HepG2 (cell line): ENCODE data around the gene LMNA. TPM values are rescaled to one million over a fixed set of nuclear protein-coding genes. Genes with fewer than 3 reads are reported as not detected.

Experiments
- ARID2 ChIP-seq: sonication (generic); formaldehyde crosslinking; IDR thresholded peaks from 2 replicates; pipeline ENCODE4 v1.8.1; 2022; ENCODE audit warnings: mild to moderate bottlenecking, missing genetic modification reagents, borderline replicate concordance
- BCL6 ChIP-seq: IDR thresholded peaks from 2 replicates; pipeline ENCODE4 v1.6.1; 2016; ENCODE audit warnings: missing genetic modification reagents, missing compliant biosample characterization
- CHD2 ChIP-seq: IDR thresholded peaks from 2 replicates; pipeline ENCODE4 v1.6.1; 2011; ENCODE audit warnings: low read depth, low read length, improper control_type of control experiment
- FLYWCH1 ChIP-seq: sonication (generic); formaldehyde crosslinking; IDR thresholded peaks from 2 replicates; pipeline ENCODE4 v1.8.1; 2023; ENCODE audit warnings: mild to moderate bottlenecking, missing genetic modification reagents
- MYC ChIP-seq: sonication (generic); formaldehyde crosslinking; IDR thresholded peaks from 2 replicates; pipeline ENCODE4 v1.9.0; 2021; ENCODE audit warnings: missing genetic modification reagents, borderline replicate concordance
- PHB2 ChIP-seq: fragments of 450-650 bp; IDR thresholded peaks from 2 replicates; pipeline ENCODE4 v1.6.1; 2018; ENCODE audit not compliant: partially characterized antibody
- PITX1 ChIP-seq: sonication (generic); formaldehyde crosslinking; IDR thresholded peaks from 2 replicates; pipeline ENCODE4 v1.5.1; 2020; ENCODE audit warnings: mild to moderate bottlenecking, missing genetic modification reagents
- ZFP36L1 ChIP-seq: sonication (generic); formaldehyde crosslinking; IDR thresholded peaks from 2 replicates; pipeline ENCODE4 v1.8.0; 2022; ENCODE audit warnings: mild to moderate bottlenecking, missing genetic modification reagents, moderate library complexity
- ZNF292 ChIP-seq: sonication (generic); formaldehyde crosslinking; IDR thresholded peaks from 2 replicates; pipeline ENCODE4 v1.8.1; 2022; ENCODE audit warnings: mild to moderate bottlenecking, low read depth, missing genetic modification reagents, borderline replicate concordance
- ZNF33B ChIP-seq: sonication (generic); formaldehyde crosslinking; IDR thresholded peaks from 2 replicates; pipeline ENCODE4 v1.5.1; 2020; ENCODE audit warnings: mild to moderate bottlenecking, missing genetic modification reagents
- ZNF790 ChIP-seq: sonication (generic); formaldehyde crosslinking; IDR thresholded peaks from 2 replicates; pipeline ENCODE4 v1.8.0; 2022; ENCODE audit warnings: missing genetic modification reagents, mild to moderate bottlenecking, borderline replicate concordance
- polyA plus RNA-seq, 8 experiments: library from polyadenylated mRNA; depleted of rRNA in 3 of 8; stranded (reverse) in 7 of 8; unstranded in 1 of 8; fragments of >200 nt; fragmentation: Illumina TruSeq in 4 of 8; extraction: Trizol in 4 of 8; gene quantifications; 2 replicates each; pipeline versions ENCODE4 v1.2.1 to v1.2.3, GENCODE V29; 2011 to 2016; ENCODE audit warnings: low read depth in 4 of 8, missing spikeins in 1 of 8, mixed read lengths in 1 of 8; ENCODE audit not compliant: insufficient read depth in 1 of 8
- total RNA-seq, 5 experiments: library from RNA; depleted of rRNA; stranded (reverse); fragments of >200 nt; fragmentation: Illumina TruSeq; extraction: Trizol; gene quantifications; 2 replicates each; pipeline ENCODE4 v1.2.3, GENCODE V29; 2016; ENCODE audit warnings: low read depth in 1 of 5
- TF ChIP-seq, protein P1 (sequence below): IDR thresholded peaks from 2 replicates; pipeline ENCODE4 v1.6.1; 2016; ENCODE audit warnings: mild to moderate bottlenecking, missing biosample characterization, missing genetic modification reagents
- TF ChIP-seq, protein P2 (sequence below): sonication (generic); formaldehyde crosslinking; IDR thresholded peaks from 2 replicates; pipeline ENCODE4 v1.5.0; 2020; ENCODE audit warnings: mild to moderate bottlenecking, missing genetic modification reagents
- TF ChIP-seq, protein P3 (sequence below): sonication (generic); formaldehyde crosslinking; conservative IDR thresholded peaks from 2 replicates; pipeline ENCODE4 v1.8.0; 2022; ENCODE audit warnings: missing genetic modification reagents
- TF ChIP-seq, protein P4 (sequence below): sonication (generic); formaldehyde crosslinking; IDR thresholded peaks from 2 replicates; pipeline ENCODE4 v1.5.1; 2020; ENCODE audit warnings: missing genetic modification reagents, mild to moderate bottlenecking, borderline replicate concordance
- TF ChIP-seq, protein P5 (sequence below): sonication (generic); formaldehyde crosslinking; IDR thresholded peaks from 2 replicates; pipeline ENCODE4 v1.4.0; 2020; ENCODE audit warnings: missing genetic modification reagents

The LMNA gene
- total and polyA plus RNA-seq, 2 of the 13 experiments (the other 11 are each of a cell fraction or from before 2014, with no cell fraction given), result 107 to 225 TPM

DNA sequence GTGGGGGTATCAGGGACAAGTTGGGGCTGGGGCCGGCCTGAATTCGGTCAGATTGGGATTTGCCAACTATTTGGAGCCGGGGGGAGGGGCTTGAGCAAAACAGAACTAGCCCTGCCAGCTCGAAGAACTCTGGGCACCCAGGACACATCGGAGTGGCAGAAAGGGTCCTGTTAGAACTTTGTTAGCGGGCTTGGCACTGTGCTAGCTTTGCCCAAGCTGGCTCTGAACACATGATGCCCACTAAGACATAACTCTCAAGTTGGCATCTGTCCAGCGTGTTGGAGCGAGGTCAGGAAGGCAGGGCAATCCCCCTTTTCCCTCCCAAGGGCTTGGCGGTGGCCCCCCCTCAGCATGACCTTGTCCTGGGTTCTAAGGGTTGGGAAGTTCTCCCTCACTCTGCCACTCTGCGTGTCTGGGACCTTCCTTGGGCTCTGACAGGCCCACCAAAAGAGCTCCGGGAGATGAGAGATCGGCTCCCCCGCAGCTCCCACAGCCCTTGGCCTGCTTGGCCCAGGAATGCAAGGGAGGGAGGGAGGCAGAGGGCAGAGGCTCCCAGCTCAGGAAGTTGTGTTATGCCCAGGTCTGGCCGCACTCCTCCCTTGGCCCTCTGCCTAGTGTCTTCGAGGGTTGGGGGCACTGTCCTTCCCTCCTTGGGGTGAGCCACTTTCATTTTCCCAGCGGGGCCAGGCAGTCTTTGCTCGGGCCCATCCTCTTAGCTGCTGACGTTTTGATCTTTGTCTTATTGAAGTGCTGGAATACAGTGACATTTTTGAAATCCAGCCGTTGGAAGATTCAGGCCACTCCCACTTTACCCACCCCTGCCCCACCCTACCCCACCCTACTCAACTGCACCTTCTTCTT is 1.2 kb downstream of the LMNA start (continued):
- TF ChIP-seq, protein P1, sequence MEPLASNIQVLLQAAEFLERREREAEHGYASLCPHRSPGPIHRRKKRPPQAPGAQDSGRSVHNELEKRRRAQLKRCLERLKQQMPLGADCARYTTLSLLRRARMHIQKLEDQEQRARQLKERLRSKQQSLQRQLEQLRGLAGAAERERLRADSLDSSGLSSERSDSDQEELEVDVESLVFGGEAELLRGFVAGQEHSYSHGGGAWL (CRISPR knock-in tag), result no peak
- TF ChIP-seq PITX1 (CRISPR knock-in tag), result 0 out of 2 replicates have a peak, but pooled peaks have one; percentile 21
- no peak for TF ChIP-seq FLYWCH1 (CRISPR knock-in tag)
- no peak for TF ChIP-seq CHD2
- TF ChIP-seq ZFP36L1, result no peak
- TF ChIP-seq, protein P2, sequence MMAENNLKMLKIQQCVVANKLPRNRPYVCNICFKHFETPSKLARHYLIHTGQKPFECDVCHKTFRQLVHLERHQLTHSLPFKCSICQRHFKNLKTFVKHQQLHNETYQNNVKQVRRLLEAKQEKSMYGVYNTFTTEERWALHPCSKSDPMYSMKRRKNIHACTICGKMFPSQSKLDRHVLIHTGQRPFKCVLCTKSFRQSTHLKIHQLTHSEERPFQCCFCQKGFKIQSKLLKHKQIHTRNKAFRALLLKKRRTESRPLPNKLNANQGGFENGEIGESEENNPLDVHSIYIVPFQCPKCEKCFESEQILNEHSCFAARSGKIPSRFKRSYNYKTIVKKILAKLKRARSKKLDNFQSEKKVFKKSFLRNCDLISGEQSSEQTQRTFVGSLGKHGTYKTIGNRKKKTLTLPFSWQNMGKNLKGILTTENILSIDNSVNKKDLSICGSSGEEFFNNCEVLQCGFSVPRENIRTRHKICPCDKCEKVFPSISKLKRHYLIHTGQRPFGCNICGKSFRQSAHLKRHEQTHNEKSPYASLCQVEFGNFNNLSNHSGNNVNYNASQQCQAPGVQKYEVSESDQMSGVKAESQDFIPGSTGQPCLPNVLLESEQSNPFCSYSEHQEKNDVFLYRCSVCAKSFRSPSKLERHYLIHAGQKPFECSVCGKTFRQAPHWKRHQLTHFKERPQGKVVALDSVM (CRISPR knock-in tag), result peak; percentile 64
- TF ChIP-seq ZNF292 (CRISPR knock-in tag), result 0 out of 2 replicates have a peak, but pooled peaks have one; percentile 14
- TF ChIP-seq, protein P3, sequence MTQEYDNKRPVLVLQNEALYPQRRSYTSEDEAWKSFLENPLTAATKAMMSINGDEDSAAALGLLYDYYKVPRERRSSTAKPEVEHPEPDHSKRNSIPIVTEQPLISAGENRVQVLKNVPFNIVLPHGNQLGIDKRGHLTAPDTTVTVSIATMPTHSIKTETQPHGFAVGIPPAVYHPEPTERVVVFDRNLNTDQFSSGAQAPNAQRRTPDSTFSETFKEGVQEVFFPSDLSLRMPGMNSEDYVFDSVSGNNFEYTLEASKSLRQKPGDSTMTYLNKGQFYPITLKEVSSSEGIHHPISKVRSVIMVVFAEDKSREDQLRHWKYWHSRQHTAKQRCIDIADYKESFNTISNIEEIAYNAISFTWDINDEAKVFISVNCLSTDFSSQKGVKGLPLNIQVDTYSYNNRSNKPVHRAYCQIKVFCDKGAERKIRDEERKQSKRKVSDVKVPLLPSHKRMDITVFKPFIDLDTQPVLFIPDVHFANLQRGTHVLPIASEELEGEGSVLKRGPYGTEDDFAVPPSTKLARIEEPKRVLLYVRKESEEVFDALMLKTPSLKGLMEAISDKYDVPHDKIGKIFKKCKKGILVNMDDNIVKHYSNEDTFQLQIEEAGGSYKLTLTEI (CRISPR knock-in tag), result no peak
- TF ChIP-seq ARID2 (CRISPR knock-in tag), result no peak
- no peak; the same call in 1 of the 2 replicates for TF ChIP-seq BCL6
- TF ChIP-seq PHB2, result no peak
- TF ChIP-seq, protein P4, sequence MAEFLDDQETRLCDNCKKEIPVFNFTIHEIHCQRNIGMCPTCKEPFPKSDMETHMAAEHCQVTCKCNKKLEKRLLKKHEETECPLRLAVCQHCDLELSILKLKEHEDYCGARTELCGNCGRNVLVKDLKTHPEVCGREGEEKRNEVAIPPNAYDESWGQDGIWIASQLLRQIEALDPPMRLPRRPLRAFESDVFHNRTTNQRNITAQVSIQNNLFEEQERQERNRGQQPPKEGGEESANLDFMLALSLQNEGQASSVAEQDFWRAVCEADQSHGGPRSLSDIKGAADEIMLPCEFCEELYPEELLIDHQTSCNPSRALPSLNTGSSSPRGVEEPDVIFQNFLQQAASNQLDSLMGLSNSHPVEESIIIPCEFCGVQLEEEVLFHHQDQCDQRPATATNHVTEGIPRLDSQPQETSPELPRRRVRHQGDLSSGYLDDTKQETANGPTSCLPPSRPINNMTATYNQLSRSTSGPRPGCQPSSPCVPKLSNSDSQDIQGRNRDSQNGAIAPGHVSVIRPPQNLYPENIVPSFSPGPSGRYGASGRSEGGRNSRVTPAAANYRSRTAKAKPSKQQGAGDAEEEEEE (CRISPR knock-in tag), result no peak
- TF ChIP-seq MYC (CRISPR knock-in tag), result 0 out of 2 replicates have a peak, but pooled peaks have one; percentile 21
- TF ChIP-seq ZNF33B, result no peak
- TF ChIP-seq, protein P5, sequence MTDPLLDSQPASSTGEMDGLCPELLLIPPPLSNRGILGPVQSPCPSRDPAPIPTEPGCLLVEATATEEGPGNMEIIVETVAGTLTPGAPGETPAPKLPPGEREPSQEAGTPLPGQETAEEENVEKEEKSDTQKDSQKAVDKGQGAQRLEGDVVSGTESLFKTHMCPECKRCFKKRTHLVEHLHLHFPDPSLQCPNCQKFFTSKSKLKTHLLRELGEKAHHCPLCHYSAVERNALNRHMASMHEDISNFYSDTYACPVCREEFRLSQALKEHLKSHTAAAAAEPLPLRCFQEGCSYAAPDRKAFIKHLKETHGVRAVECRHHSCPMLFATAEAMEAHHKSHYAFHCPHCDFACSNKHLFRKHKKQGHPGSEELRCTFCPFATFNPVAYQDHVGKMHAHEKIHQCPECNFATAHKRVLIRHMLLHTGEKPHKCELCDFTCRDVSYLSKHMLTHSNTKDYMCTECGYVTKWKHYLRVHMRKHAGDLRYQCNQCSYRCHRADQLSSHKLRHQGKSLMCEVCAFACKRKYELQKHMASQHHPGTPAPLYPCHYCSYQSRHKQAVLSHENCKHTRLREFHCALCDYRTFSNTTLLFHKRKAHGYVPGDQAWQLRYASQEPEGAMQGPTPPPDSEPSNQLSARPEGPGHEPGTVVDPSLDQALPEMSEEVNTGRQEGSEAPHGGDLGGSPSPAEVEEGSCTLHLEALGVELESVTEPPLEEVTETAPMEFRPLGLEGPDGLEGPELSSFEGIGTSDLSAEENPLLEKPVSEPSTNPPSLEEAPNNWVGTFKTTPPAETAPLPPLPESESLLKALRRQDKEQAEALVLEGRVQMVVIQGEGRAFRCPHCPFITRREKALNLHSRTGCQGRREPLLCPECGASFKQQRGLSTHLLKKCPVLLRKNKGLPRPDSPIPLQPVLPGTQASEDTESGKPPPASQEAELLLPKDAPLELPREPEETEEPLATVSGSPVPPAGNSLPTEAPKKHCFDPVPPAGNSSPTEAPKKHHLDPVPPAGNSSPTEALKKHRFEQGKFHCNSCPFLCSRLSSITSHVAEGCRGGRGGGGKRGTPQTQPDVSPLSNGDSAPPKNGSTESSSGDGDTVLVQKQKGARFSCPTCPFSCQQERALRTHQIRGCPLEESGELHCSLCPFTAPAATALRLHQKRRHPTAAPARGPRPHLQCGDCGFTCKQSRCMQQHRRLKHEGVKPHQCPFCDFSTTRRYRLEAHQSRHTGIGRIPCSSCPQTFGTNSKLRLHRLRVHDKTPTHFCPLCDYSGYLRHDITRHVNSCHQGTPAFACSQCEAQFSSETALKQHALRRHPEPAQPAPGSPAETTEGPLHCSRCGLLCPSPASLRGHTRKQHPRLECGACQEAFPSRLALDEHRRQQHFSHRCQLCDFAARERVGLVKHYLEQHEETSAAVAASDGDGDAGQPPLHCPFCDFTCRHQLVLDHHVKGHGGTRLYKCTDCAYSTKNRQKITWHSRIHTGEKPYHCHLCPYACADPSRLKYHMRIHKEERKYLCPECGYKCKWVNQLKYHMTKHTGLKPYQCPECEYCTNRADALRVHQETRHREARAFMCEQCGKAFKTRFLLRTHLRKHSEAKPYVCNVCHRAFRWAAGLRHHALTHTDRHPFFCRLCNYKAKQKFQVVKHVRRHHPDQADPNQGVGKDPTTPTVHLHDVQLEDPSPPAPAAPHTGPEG (CRISPR knock-in tag), result no peak
- no peak for TF ChIP-seq ZNF790 (CRISPR knock-in tag)
